ENCODE results near the gene TRAP1.

TRAP1 gene

DNA sequence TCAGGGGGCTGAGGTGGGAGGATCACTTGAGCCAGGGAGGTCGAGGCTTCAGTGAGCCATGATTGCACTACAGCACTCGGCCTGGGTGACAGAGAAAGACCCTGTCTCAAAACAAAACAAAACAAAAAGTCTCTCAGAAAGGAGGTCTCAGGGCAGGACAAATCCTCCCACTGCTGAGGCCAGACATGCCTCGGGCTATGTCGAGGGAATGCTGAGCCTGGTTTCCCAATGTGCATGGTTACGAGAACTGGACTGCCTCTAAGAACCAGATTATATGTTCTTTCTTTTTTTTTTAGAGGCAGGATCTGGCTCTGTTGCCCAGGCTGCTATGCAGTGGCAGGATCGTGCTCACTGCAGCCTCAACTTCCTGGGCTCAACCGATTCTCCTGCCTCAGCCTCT, 27.6 kb downstream of the TRAP1 start:
- Mint-ChIP-seq H3K36me3 (peaks cover 23% of the 10 kb centered on the region), H3K4me3 (no peak overlapping the region), H3K4me1 (peaks cover 13% of the 10 kb centered on the region), H3K27ac (no peak overlapping the region), H3K27me3 (no peaks in the 10 kb centered on the region), H3K9me3 (no peaks in the 10 kb centered on the region)
- DNase-seq = no peak
- CTCF ChIA-PET = interaction anchor here (0.6 to 2.8 kb wide), 5 partner anchors 17 to 565 kb away, joined by 3 to 10 read pairs (median 3); no protein-coding TSS in a partner anchor

DNA sequence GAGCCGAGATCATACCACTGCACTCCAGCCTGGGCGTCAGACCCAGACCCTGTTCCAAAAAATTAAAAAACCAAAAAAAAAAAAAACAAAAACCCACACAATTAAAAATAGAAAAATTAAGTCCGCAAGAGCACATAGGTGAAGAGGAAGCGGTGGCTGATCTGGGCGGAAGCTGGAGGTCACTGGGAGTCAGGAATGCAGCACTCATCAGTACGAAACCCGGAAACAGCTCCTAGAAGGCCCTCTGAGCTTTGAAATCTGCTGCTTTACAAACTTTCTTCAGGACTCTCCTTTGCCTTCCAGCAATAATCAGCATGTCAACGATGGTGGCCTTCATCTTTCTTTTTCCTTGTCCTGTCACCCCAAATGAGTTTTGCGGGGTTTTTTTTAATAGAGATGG, 29.5 kb downstream of the TRAP1 start:
- H3K4me3 Mint-ChIP-seq = no peak overlapping the region
- no peak for DNase-seq
- H3K36me3 Mint-ChIP-seq = peaks cover 29% of the 10 kb centered on the region
- CTCF ChIA-PET = interaction anchor here (0.8 to 1.0 kb wide), 2 partner anchors 62 to 191 kb away, joined by 3 read pairs; no protein-coding TSS in a partner anchor
- no peaks in the 10 kb centered on the region for H3K9me3 Mint-ChIP-seq
- H3K27me3 Mint-ChIP-seq = no peaks in the 10 kb centered on the region
- H3K4me1 Mint-ChIP-seq = peaks cover 13% of the 10 kb centered on the region
- no peak overlapping the region for H3K27ac Mint-ChIP-seq

DNA sequence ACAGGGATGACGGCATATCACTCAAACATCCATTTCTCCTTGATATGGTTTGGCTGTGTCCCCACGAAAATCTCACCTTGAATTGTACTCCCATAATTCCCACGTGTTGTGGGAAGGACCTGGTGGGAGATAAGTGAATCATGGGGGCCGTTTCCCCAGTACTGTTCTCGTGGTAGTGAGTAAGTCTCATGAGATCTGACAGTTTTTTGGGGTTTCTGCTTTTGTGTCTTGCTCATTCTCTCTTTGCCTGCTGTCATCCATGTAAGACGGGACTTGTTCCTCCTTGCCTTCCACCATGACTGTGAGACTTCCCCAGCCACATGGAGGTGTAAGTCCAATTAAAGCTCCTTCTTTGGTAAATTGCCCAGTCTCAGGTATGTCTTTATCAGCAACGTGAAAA, 30.3 kb downstream of the TRAP1 start:
- CTCF ChIA-PET = interaction anchor here (0.6 kb wide), 1 partner anchor 200 kb away, joined by 3 read pairs; no protein-coding TSS in a partner anchor
- H3K36me3 Mint-ChIP-seq = peaks cover 33% of the 10 kb centered on the region
- no peak for DNase-seq
- no peaks in the 10 kb centered on the region for H3K27me3 Mint-ChIP-seq
- H3K4me1 Mint-ChIP-seq = peaks cover 13% of the 10 kb centered on the region
- no peak overlapping the region for H3K27ac Mint-ChIP-seq
- H3K9me3 Mint-ChIP-seq = no peaks in the 10 kb centered on the region
- no peak overlapping the region for H3K4me3 Mint-ChIP-seq

DNA sequence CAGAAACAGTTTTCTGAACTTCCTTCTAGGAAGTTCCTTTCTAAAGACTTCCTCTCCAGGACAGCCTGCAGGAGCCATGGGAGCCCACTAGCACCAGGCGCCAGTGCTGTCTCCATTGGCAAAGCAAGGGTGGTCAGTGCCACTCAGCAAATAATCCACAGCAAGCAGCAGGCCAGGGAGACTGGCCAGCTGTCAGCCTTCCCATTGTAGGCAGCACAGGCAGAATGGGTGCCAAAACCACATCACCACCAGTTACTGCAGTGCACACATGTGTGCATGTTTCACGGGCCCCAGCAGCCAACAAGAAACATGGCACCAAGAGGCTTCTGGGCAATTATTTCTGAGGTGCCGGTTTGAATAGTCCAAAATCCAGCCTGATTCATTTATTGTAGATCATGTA, 36.1 kb downstream of the TRAP1 start:
- H3K4me1 Mint-ChIP-seq = no peaks in the 10 kb centered on the region
- no peak for DNase-seq
- H3K9me3 Mint-ChIP-seq = no peaks in the 10 kb centered on the region
- peaks cover 37% of the 10 kb centered on the region for H3K36me3 Mint-ChIP-seq
- peak overlapping the region; percentile 45 for H3K27ac Mint-ChIP-seq
- H3K4me3 Mint-ChIP-seq = no peak overlapping the region
- CTCF ChIA-PET = no interaction called here
- no peaks in the 10 kb centered on the region for H3K27me3 Mint-ChIP-seq

DNA sequence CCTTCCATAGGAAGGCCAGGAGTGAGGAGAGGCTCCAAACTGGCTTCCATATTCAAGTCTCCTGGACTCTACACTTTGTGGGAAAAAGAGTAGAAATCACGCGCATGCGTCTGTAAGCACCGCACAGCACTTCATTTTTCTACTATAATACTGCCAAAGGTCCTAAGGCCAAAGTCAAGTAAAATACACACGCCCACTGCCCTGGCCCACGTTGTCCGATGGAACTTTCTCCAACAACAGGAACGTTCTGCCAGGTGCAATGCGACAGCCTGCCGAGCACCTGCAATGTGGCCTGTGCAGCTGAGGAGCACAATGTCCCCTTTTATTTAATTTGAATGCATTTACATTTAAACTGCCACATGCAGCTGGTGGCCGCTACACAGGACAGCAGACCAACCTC, 39.3 kb downstream of the TRAP1 start:
- no peak overlapping the region for H3K4me3 Mint-ChIP-seq
- no peak for DNase-seq
- CTCF ChIA-PET = no interaction called here
- no peak overlapping the region for H3K27ac Mint-ChIP-seq
- H3K36me3 Mint-ChIP-seq = peaks cover 41% of the 10 kb centered on the region
- no peaks in the 10 kb centered on the region for H3K4me1 Mint-ChIP-seq
- H3K9me3 Mint-ChIP-seq = no peaks in the 10 kb centered on the region
- H3K27me3 Mint-ChIP-seq = no peaks in the 10 kb centered on the region

DNA sequence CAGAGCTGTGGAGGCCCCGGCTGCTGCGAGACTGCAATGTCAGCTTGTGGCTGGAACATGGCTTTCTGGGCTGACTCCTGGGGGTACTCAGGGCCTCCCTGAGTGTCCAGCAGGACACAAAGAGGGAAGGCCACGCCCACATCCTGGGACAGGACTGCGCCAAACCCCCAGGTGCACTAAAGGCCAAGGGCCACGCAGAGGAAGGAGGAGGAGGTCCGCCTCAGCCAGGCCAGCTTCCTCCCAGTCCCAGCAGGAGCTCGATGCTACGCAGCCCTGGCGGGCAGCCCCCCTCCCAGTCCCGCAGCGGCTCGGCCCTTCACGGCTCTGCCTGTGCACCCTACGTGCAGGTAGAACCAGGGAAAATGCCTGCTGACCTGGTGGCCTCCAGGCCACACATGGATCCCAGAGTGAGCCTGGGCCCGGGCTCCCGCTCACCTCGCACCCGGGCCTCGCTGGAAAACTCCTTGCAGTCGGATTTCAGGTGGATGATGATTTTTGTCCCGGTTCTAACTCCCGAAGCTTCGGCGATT, 41.7 kb downstream of the TRAP1 start:
- peaks cover 3% of the 10 kb centered on the region for H3K4me1 Mint-ChIP-seq
- H3K4me3 Mint-ChIP-seq = no peak overlapping the region
- no peaks in the 10 kb centered on the region for H3K9me3 Mint-ChIP-seq
- CTCF ChIA-PET = no interaction called here
- DNase-seq = no peak
- peaks cover 34% of the 10 kb centered on the region for H3K36me3 Mint-ChIP-seq
- no peak overlapping the region for H3K27ac Mint-ChIP-seq
- no peaks in the 10 kb centered on the region for H3K27me3 Mint-ChIP-seq

DNA sequence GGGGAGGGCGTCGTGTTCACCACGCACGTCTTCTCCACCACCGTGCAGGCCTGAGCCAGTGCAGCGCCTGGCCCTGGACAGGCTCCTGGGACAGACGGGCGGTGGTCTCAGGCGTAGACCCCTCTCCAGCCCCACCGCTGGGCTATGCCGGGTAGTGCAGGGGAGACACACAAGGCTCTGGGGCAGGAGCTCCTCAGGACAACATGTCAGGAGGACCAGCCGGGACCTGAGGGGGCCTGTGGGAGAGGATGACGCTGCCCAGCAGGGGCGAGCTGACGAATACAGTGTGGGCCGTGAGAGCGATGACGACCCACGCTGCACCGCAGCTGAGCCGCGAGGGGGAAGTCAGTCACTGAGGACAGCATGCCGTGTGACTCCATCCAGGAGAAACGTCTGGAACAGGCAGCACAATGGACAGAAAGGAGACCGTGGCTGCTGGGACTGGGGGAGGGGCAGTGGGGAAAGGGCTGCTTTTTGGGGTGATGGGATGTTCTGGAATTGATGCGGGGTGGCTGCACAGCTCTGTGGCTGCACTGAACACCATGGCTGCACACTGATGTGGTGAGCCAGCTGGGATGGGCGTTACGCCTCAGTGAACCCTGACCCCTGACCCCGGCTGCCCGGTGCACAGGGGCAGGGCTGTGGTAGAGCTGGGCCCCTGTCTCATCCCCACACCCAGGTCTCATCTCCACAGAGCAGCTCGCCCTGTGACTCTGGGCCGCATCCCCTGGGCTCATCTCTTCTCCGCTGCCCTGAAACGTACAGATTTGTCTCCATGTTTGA, 42.6 kb downstream of the TRAP1 start:
- H3K27ac Mint-ChIP-seq = no peak overlapping the region
- H3K36me3 Mint-ChIP-seq = peaks cover 38% of the 10 kb centered on the region
- H3K27me3 Mint-ChIP-seq = no peaks in the 10 kb centered on the region
- peaks cover 5% of the 10 kb centered on the region for H3K4me1 Mint-ChIP-seq
- CTCF ChIA-PET = no interaction called here
- no peaks in the 10 kb centered on the region for H3K9me3 Mint-ChIP-seq
- no peak overlapping the region for H3K4me3 Mint-ChIP-seq
- DNase-seq = no peak

GRCh38 chr16:3673676-3674377, 43.5 kb downstream of the TRAP1 start:
- Mint-ChIP-seq H3K27ac (no peak overlapping the region), H3K4me3 (no peak overlapping the region), H3K27me3 (no peaks in the 10 kb centered on the region), H3K36me3 (peaks cover 38% of the 10 kb centered on the region), H3K4me1 (peaks cover 11% of the 10 kb centered on the region), H3K9me3 (no peaks in the 10 kb centered on the region)
- CTCF ChIA-PET = no interaction called here
- no peak for DNase-seq

DNA sequence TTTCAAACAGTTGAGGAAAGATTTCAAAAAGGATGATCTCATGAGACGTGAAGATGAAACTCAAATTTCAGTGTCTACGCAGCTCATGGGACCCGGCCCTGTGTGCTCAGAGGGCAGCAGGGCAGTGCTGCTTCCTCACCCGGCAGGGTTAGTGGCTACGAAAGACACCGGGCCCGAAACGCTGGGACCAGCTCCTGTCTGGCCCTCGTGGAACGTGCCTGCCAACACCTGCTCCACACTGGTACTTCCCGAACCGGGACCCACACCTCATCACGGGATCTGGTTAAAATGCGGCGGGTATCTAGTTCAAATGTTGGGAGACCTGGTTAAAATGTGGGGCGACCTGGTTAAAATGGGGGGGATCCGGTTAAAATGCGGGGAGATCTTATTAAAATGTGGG, 44.1 kb downstream of the TRAP1 start:
- Mint-ChIP-seq H3K27me3 (no peaks in the 10 kb centered on the region), H3K9me3 (no peaks in the 10 kb centered on the region), H3K4me3 (no peak overlapping the region), H3K36me3 (peaks cover 39% of the 10 kb centered on the region), H3K27ac (no peak overlapping the region), H3K4me1 (peaks cover 15% of the 10 kb centered on the region)
- CTCF ChIA-PET = interaction anchor here (1.6 kb wide), 1 partner anchor 17 kb away, joined by 3 read pairs; no protein-coding TSS in a partner anchor
- DNase-seq = no peak

DNA sequence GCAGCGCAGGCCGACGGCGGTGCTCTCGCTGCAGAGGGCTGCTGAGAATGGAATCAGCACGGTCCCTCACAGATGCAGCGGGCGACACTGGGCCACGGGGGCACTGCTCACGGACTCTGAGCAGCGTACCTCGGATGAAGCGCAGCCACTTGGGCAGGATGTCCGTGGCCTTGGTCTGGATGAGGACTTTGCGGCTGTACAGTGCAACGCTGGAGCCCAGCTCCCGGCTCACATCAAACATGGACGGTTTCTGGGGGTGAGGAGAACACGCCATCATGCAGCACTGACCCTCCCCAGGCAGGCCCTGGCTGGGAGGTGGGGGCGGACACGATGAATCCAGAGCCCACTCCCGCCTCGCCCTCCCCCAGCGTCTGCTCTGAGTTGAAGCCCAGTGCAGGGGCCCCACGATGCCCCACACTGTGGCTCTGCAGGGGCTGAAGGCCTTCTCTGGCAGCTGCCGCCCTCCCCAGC, 44.7 kb downstream of the TRAP1 start:
- no peak for DNase-seq
- no peaks in the 10 kb centered on the region for H3K27me3 Mint-ChIP-seq
- CTCF ChIA-PET = interaction anchor here (1.6 kb wide), 1 partner anchor 18 kb away, joined by 3 read pairs; no protein-coding TSS in a partner anchor
- no peak overlapping the region for H3K27ac Mint-ChIP-seq
- H3K9me3 Mint-ChIP-seq = no peaks in the 10 kb centered on the region
- no peak overlapping the region for H3K4me3 Mint-ChIP-seq
- peaks cover 15% of the 10 kb centered on the region for H3K4me1 Mint-ChIP-seq
- peaks cover 39% of the 10 kb centered on the region for H3K36me3 Mint-ChIP-seq

GRCh38 chr16:3671424-3671823, 45.9 kb downstream of the TRAP1 start:
- Mint-ChIP-seq H3K27ac (peak overlapping the region; percentile 49), H3K36me3 (peaks cover 40% of the 10 kb centered on the region)
- CTCF ChIA-PET = no interaction called here

GRCh38 chr16:3670711-3671110, 46.6 kb downstream of the TRAP1 start:
- H3K4me3 Mint-ChIP-seq = no peak overlapping the region
- H3K4me1 Mint-ChIP-seq = peaks cover 26% of the 10 kb centered on the region
- CTCF ChIA-PET = no interaction called here
- H3K36me3 Mint-ChIP-seq = peaks cover 42% of the 10 kb centered on the region
- no peak for DNase-seq
- H3K9me3 Mint-ChIP-seq = no peaks in the 10 kb centered on the region
- peak overlapping the region; percentile 28 for H3K27ac Mint-ChIP-seq
- no peaks in the 10 kb centered on the region for H3K27me3 Mint-ChIP-seq

More at GRCh38 chr16:3671424-3671823, 45.9 kb downstream of the TRAP1 start:
- Mint-ChIP-seq H3K9me3 (no peaks in the 10 kb centered on the region), H3K4me3 (no peak overlapping the region), H3K27me3 (no peaks in the 10 kb centered on the region), H3K4me1 (peaks cover 19% of the 10 kb centered on the region)
- DNase-seq = no peak

DNA sequence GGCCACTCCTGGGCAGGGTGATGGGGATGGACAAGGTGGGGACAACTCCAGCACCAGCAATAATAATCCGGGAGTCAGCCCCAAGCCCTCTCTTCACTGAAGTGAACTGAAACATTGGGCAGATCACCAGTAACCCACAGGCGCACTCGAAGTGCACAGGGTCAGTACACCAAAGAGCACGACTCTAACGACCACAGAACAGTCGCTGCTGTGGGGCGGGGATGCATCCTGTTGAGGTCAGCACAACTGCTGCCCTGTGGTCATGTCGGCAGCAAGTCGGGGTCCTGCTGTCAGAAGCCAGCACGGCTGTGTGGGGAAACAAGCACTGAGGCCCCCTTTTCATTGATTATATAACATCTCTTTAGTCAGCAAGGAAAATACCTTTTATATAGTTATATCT, 48.2 kb downstream of the TRAP1 start:
- Mint-ChIP-seq H3K9me3 (no peaks in the 10 kb centered on the region), H3K36me3 (peaks cover 41% of the 10 kb centered on the region), H3K27ac (peak overlapping the region; percentile 37), H3K27me3 (no peaks in the 10 kb centered on the region), H3K4me3 (no peak overlapping the region), H3K4me1 (peaks cover 38% of the 10 kb centered on the region)
- CTCF ChIA-PET = no interaction called here
- no peak for DNase-seq

DNA sequence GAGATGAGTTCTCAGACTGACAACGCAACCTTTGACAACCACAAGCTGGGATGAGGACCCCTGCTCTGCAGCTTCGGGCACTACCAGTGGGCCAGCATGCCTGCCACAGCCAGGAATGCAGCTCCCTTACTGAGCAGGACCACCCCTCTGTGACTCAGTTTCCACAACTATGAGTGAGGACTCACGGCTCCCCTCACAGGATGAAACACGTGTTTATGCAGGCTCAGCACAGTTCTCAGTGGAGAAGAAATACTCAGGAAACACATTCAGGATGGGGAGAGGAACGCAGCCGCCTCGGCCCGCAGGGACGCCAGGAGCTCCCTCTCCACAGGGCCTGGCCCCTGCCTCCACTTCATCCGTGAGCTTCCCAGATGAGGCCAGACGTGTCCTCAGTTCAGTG, 48.7 kb downstream of the TRAP1 start:
- CTCF ChIA-PET = no interaction called here
- H3K27me3 Mint-ChIP-seq = no peaks in the 10 kb centered on the region
- H3K4me3 Mint-ChIP-seq = no peak overlapping the region
- peaks cover 41% of the 10 kb centered on the region for H3K36me3 Mint-ChIP-seq
- DNase-seq = no peak
- peaks cover 38% of the 10 kb centered on the region for H3K4me1 Mint-ChIP-seq
- peak overlapping the region; percentile 37 for H3K27ac Mint-ChIP-seq
- H3K9me3 Mint-ChIP-seq = no peaks in the 10 kb centered on the region

Measured in activated naive CD4-positive, alpha-beta T cell treated with anti-CD3 and anti-CD28 coated beads, Interleukin-2, amount 10 ng/mL, durations not matched to agents 7 days and 5 days (primary cell).